EL (cell line): ENCODE results near the gene EFCAB8.
"Not testable (repeated sequence)": the region's sequence is repeated elsewhere in the genome, so short reads cannot be mapped to it uniquely, and the experiment has no call there.

Experiments
- DNase-seq: peaks from one replicate; pipeline ENCODE4 v3.0.0-alpha.2; 2016

EFCAB8 gene

GRCh38 chr20:32960222-32960518, 101.4 kb downstream of the EFCAB8 start:
- no peak for DNase-seq

GRCh38 chr20:32960849-32961731, 102.4 kb downstream of the EFCAB8 start:
- no peak for DNase-seq

GRCh38 chr20:32962053-32962452, 103.3 kb downstream of the EFCAB8 start:
- no peak for DNase-seq

GRCh38 chr20:32962646-32963045, 103.9 kb downstream of the EFCAB8 start:
- not testable (repeated sequence) for DNase-seq

GRCh38 chr20:32963176-32963575, 104.5 kb downstream of the EFCAB8 start:
- no peak for DNase-seq

GRCh38 chr20:32964575-32964974, 105.9 kb downstream of the EFCAB8 start:
- DNase-seq, result no peak

- DNase-seq, result no peak
Observed at GRCh38 chr20:32965115-32965514, 106.4 kb downstream of the EFCAB8 start.

- DNase-seq, result no peak
Observed at GRCh38 chr20:32965581-32966373, 107.1 kb downstream of the EFCAB8 start.

GRCh38 chr20:32966382-32966781, 107.7 kb downstream of the EFCAB8 start:
- DNase-seq, result no peak

GRCh38 chr20:32966881-32967781, 108.4 kb downstream of the EFCAB8 start:
- DNase-seq, result no peak

GRCh38 chr20:32967961-32968457, 109.3 kb downstream of the EFCAB8 start:
- DNase-seq, result no peak

GRCh38 chr20:32968478-32969241, 109.9 kb downstream of the EFCAB8 start:
- DNase-seq, result no peak

- DNase-seq, result no peak
Observed at GRCh38 chr20:32969356-32970114, 110.8 kb downstream of the EFCAB8 start.

- DNase-seq, result no peak
Observed at GRCh38 chr20:32970115-32970972, 111.6 kb downstream of the EFCAB8 start.

- DNase-seq, result no peak
Observed at GRCh38 chr20:32970973-32971300, 112.2 kb downstream of the EFCAB8 start.

- DNase-seq, result no peak
Observed at GRCh38 chr20:32971703-32972161, 113.0 kb downstream of the EFCAB8 start.

- no peak for DNase-seq
Observed at GRCh38 chr20:32972181-32973076, 113.7 kb downstream of the EFCAB8 start.

GRCh38 chr20:32973077-32973717, 114.5 kb downstream of the EFCAB8 start:
- DNase-seq, result no peak
